ENCODE results near the gene GPM6B. TPM values are rescaled to one million over a fixed set of nuclear protein-coding genes. Genes with fewer than 3 reads are reported as not detected.

Gene GPM6B
- total RNA-seq, 1 donor from 2014 or later = 18.6 TPM

- H3K4me3 ChIP-seq = no peak overlapping the region
- H3K27me3 ChIP-seq = no peaks in the 10 kb centered on the region
- intact Hi-C loops (cut with DNase I) = loop anchor here (2.0 kb wide), 1 partner anchor 281 kb away; no protein-coding TSS in a partner anchor
- DNase-seq (ENCODE audit: low spot score in 2 of 2) = no peak
- H3K4me1 ChIP-seq = no peaks in the 10 kb centered on the region
- peaks cover 20 to 56% of the 10 kb centered on the region in 2 donors for H3K36me3 ChIP-seq
- H3K9me3 ChIP-seq = no peaks in the 10 kb centered on the region
- peak; percentile 46 to 60 (median 47) for TF ChIP-seq CTCF (IDR thresholded peaks at IDR 0.05)
- no peak overlapping the region for H3K27ac ChIP-seq
Observed at GRCh38 chrX:13750204-13750603, 66.7 kb downstream of the GPM6B start.

GRCh38 chrX:13748486-13748885, 68.4 kb downstream of the GPM6B start:
- no peaks in the 10 kb centered on the region for H3K9me3 ChIP-seq
- H3K27ac ChIP-seq = no peak overlapping the region
- peaks cover 15 to 53% of the 10 kb centered on the region in 2 donors for H3K36me3 ChIP-seq
- no peak for DNase-seq (ENCODE audit: low spot score in 2 of 2)
- H3K27me3 ChIP-seq = no peaks in the 10 kb centered on the region
- no peak for TF ChIP-seq CTCF (IDR thresholded peaks at IDR 0.05)
- H3K4me3 ChIP-seq = no peak overlapping the region
- intact Hi-C loops (cut with DNase I) = loop anchor here (5.0 kb wide), 1 partner anchor 241 kb away; no protein-coding TSS in a partner anchor
- no peaks in the 10 kb centered on the region for H3K4me1 ChIP-seq

- no peak for DNase-seq (ENCODE audit: low spot score in 2 of 2)
- no peak overlapping the region for H3K27ac ChIP-seq
Observed at GRCh38 chrX:13747836-13748235, 69.1 kb downstream of the GPM6B start.

DNA sequence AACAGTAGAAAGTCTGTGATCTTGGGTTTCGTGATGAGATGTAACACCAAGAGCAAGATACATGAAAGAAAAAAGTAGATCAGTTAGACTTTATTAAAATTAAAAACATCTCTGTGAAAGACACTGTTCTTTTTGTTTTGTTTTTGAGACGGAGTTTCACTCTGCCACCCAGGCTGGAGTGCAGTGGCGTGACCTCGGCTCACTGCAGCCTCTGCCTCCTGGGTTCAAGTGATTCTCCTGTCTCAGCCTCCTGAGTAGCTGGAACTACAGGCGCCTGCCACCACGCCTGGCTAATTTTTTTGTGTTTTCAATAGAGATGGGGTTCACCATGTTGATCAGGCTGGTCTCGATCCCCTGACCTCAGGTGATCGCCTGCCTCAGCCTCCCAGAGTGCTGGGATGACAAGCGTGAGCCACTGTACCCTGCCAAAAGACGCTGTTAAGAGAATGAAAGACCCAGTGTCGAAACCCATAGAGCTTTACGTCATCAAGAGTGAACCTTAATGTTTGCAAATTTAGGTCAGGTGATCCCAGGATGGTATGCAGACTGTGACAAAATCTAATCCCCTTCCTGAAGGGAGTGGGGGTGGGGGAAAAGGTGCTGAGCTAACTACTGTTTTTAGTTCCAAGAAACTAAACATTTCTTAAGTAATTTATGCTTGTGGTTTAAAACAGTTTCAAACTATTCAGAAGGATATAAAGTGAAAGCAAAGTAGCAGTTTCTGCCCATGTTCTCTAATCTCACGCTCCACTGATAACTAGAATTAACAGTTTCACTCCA, 74.3 kb downstream of the GPM6B start:
- intact Hi-C loops (cut with DNase I) = no loop called here
- DNase-seq (ENCODE audit: low spot score in 2 of 2) = no peak
- H3K36me3 ChIP-seq = peaks cover 8 to 42% of the 10 kb centered on the region in 2 donors
- no peak for TF ChIP-seq CTCF (IDR thresholded peaks at IDR 0.05)
- no peak overlapping the region for H3K27ac ChIP-seq
- H3K9me3 ChIP-seq = no peaks in the 10 kb centered on the region
- no peaks in the 10 kb centered on the region for H3K4me1 ChIP-seq
- H3K4me3 ChIP-seq = no peak overlapping the region
- H3K27me3 ChIP-seq = no peaks in the 10 kb centered on the region

More at GRCh38 chrX:13747836-13748235, 69.1 kb downstream of the GPM6B start:
- intact Hi-C loops (cut with DNase I) = loop anchor here (5.0 kb wide), 1 partner anchor 241 kb away; no protein-coding TSS in a partner anchor
- peak in 2 of 3 experiments; percentile 13 to 23 for TF ChIP-seq CTCF (IDR thresholded peaks at IDR 0.05)
- Histone ChIP-seq H3K36me3 (peaks cover 13 to 50% of the 10 kb centered on the region in 2 donors), H3K4me3 (no peak overlapping the region), H3K27me3 (no peaks in the 10 kb centered on the region), H3K4me1 (no peaks in the 10 kb centered on the region), H3K9me3 (no peaks in the 10 kb centered on the region)

- intact Hi-C loops (cut with DNase I) = no loop called here
Observed at GRCh38 chrX:13741695-13742094, 75.2 kb downstream of the GPM6B start.

More at GRCh38 chrX:13741695-13742094, 75.2 kb downstream of the GPM6B start:
- no peak for DNase-seq (ENCODE audit: low spot score in 2 of 2)
- no peak overlapping the region for H3K27ac ChIP-seq
- TF ChIP-seq CTCF (IDR thresholded peaks at IDR 0.05) = no peak
- no peaks in the 10 kb centered on the region for H3K9me3 ChIP-seq
- H3K36me3 ChIP-seq = peaks cover 8 to 35% of the 10 kb centered on the region in 2 donors
- no peaks in the 10 kb centered on the region for H3K27me3 ChIP-seq
- H3K4me1 ChIP-seq = no peaks in the 10 kb centered on the region
- H3K4me3 ChIP-seq = no peak overlapping the region

All from ascending aorta (tissue), 2 donors.